ENCODE data around the gene TMEM151B.
"Not testable (repeated sequence)": the region's sequence is repeated elsewhere in the genome, so short reads cannot be mapped to it uniquely, and the experiment has no call there.

The TMEM151B gene

GRCh38 chr6:44311767-44312166 is 41.5 kb downstream of the TMEM151B start:
- TF ChIP-seq, protein P1, sequence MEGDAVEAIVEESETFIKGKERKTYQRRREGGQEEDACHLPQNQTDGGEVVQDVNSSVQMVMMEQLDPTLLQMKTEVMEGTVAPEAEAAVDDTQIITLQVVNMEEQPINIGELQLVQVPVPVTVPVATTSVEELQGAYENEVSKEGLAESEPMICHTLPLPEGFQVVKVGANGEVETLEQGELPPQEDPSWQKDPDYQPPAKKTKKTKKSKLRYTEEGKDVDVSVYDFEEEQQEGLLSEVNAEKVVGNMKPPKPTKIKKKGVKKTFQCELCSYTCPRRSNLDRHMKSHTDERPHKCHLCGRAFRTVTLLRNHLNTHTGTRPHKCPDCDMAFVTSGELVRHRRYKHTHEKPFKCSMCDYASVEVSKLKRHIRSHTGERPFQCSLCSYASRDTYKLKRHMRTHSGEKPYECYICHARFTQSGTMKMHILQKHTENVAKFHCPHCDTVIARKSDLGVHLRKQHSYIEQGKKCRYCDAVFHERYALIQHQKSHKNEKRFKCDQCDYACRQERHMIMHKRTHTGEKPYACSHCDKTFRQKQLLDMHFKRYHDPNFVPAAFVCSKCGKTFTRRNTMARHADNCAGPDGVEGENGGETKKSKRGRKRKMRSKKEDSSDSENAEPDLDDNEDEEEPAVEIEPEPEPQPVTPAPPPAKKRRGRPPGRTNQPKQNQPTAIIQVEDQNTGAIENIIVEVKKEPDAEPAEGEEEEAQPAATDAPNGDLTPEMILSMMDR (conservative IDR thresholded peaks at IDR 0.05; ENCODE audit: low read depth), result no peak
- ChIA-PET CTCF (interaction anchor here (1.3 to 1.7 kb wide), 2 partner anchors 42 to 44 kb away, joined by 5 to 7 read pairs; partner anchors contain the start of gene TMEM151B), POLR2A (ENCODE audit: low non-redundant PET) (no interaction called here)
- no peak overlapping the region for H3K27ac ChIP-seq
- DNase-seq (ENCODE audit: low spot score), result no peak

DNA sequence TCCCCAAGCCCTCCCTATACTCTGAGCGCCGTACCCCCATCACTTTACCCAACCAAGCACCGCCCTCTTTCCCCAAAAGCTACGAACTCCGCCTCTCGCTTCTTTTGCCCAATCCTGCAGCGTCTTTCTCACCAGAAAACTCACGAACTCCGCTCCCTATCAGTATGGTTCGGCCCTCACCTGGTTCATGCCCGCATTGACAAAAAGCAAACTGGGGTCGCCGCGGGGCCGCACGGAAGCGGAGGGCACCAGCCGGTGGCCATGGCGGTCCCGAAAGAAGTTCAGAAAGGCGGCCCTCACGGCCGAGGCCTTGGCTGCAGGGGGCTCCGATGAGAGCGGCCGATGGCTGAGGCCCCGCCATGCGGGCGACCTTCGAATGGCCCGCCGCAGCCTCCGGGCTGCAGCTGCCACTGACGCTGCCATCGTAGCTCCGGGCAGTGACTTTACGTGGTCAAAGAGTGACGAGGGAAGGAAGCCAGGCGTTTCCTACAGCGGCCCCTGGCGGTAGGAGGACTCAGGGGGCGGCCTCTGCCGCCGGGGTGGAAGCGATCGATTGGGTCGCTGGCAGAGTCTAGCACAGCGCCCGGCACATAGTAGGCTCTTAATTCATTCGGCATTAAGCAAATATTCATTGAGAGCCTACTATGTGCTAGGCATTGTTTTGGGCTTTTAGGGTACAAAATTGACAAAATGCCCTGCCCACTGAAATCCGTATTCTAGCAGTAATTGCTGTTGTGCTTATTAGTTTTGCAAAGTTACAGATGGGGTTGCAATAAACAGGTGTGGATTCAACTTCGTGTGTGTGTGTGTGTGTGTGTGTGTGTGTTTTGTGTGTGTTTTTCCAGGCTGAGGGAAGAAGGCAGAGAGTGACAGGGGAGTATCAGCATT is 42.9 kb downstream of the TMEM151B start, which contains the start of gene AARS2:
Gene AARS2, minus strand, starts transcription at position 447 of the 888 bp plus-strand sequence. Its CDS starts 24 bp downstream, at position 423.
- peak within 1 kb of the TSS; percentile 75 for H3K27ac ChIP-seq
- peak; percentile 79 for DNase-seq (ENCODE audit: low spot score)
- ChIA-PET CTCF (interaction anchor here (0.6 to 1.7 kb wide), 15 partner anchors 10 to 523 kb away, joined by 3 to 10 read pairs (median 3); partner anchors contain the start of gene TMEM151B), POLR2A (ENCODE audit: low non-redundant PET) (no interaction called here)
- TF ChIP-seq, protein P1 (conservative IDR thresholded peaks at IDR 0.05; ENCODE audit: low read depth), result peak; percentile 94

- DNase-seq (ENCODE audit: low spot score); H3K27ac ChIP-seq; POLR2A ChIA-PET (ENCODE audit: low non-redundant PET): not testable (repeated sequence)
- CTCF ChIA-PET, result interaction anchor here (0.6 to 0.9 kb wide), 3 partner anchors 25 to 907 kb away, joined by 3 to 4 read pairs (median 3); no protein-coding TSS in a partner anchor
These were observed 44.4 kb downstream of the TMEM151B start for GRCh38 chr6:44314657-44315056.

GRCh38 chr6:44315516-44315915 is 45.3 kb downstream of the TMEM151B start:
- H3K27ac ChIP-seq, result no peak overlapping the region
- ChIA-PET POLR2A (ENCODE audit: low non-redundant PET) (no interaction called here), CTCF (interaction anchor here (0.6 to 0.7 kb wide), 2 partner anchors 906 to 934 kb away, joined by 4 read pairs; no protein-coding TSS in a partner anchor)
- TF ChIP-seq, protein P1 (conservative IDR thresholded peaks at IDR 0.05; ENCODE audit: low read depth), result no peak
- no peak for DNase-seq (ENCODE audit: low spot score)

- DNase-seq (ENCODE audit: low spot score), result no peak
- ChIA-PET CTCF (interaction anchor here (0.7 kb wide), 1 partner anchor 933 kb away, joined by 4 read pairs; no protein-coding TSS in a partner anchor), POLR2A (ENCODE audit: low non-redundant PET) (no interaction called here)
- TF ChIP-seq, protein P1 (conservative IDR thresholded peaks at IDR 0.05; ENCODE audit: low read depth), result no peak
- no peak overlapping the region for H3K27ac ChIP-seq
These were observed 45.7 kb downstream of the TMEM151B start for GRCh38 chr6:44315951-44316350.

DNA sequence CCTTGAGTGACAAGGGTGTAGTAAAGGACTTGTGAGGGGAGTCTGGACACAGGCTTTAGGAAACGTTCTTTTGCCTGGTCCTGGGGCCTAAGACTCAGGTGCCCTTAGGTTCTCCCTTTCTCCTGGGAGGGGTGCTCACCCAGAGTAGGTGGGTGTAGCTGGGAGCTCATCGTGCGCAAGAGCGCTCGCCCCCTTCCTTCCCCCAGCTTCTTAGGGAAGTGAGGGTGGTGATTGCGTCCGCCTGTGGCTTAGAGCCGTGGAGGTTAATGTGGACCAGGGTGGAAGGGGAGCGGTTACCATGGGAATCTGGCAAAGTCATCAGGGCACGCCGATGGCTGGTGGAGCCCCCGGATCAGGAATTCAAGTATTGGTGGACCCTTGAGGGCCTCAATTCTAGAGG is 46.2 kb downstream of the TMEM151B start:
- POLR2A ChIA-PET (ENCODE audit: low non-redundant PET), result no interaction called here
- H3K27ac ChIP-seq, result no peak overlapping the region
- DNase-seq (ENCODE audit: low spot score), result no peak
- TF ChIP-seq, protein P1 (conservative IDR thresholded peaks at IDR 0.05; ENCODE audit: low read depth), result no peak
- CTCF ChIA-PET, result no interaction called here

- CTCF ChIA-PET; H3K27ac ChIP-seq; DNase-seq (ENCODE audit: low spot score); POLR2A ChIA-PET (ENCODE audit: low non-redundant PET): not testable (repeated sequence)
These were observed 46.9 kb downstream of the TMEM151B start for GRCh38 chr6:44317136-44317631.

Measured in RWPE1 (cell line).